HL-60/S4 treated with phorbol 12-myristate 13-acetate at 8.2 ng/mL for 4 days and 3 days (cell line): ENCODE data around the gene TTLL12.

Experiments
- in situ Hi-C: fragments of 300-500 bp; cut with MboI; formaldehyde crosslinking; loops from 2 replicates; pipeline ENCODE4 v1.15.0; 2022; ENCODE audit warnings: low sequenced_read_pairs

TTLL12 gene

DNA sequence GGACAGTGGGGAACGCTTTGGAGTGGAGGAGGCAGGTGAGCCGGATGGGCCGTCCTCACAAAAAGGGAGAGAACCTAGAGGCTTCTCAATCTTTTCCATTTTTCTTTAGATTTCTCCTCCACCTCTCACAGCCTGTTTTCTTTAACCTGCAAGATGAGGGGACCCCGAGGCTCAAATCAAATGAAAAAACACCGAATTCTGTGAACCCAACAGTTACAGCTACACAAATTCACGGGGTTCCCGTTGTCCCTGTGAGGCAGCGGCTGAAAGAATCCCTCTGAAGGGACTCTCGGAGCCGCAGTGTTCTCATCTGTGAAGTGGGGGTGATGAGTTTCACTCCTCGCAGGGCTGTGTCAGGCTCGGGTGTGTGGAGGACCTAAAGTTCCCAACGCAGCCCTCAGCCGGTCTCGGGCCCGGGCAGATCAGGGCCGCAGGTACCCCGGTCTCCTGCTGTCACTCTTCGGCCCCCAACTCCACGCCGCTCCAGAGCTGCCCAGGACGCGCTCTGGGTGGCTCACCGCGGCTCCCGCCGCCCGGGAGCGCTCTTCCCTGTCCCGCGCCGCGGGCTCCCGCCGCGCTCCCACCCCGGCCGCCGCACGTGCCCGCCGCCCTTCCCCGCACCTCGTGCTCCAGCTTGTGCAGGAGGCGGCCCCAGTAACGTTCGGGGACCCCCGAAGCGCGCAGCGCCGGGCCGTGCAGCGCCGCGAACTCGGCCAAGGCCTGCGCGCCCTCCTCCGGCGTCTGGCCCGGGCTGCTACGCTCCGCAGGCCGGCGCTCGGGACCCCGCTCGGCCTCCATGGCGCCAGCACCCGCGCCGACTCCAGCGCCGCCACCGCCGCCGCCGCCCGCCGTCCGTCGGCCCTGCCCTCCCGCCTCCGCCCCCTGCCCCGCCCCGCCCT lies at the start of gene TTLL12:
Gene TTLL12, minus strand, starts transcription at position 863 of the 899 bp plus-strand sequence. Its CDS starts 65 bp downstream, at position 798.
- in situ Hi-C loops: no loop called here

DNA sequence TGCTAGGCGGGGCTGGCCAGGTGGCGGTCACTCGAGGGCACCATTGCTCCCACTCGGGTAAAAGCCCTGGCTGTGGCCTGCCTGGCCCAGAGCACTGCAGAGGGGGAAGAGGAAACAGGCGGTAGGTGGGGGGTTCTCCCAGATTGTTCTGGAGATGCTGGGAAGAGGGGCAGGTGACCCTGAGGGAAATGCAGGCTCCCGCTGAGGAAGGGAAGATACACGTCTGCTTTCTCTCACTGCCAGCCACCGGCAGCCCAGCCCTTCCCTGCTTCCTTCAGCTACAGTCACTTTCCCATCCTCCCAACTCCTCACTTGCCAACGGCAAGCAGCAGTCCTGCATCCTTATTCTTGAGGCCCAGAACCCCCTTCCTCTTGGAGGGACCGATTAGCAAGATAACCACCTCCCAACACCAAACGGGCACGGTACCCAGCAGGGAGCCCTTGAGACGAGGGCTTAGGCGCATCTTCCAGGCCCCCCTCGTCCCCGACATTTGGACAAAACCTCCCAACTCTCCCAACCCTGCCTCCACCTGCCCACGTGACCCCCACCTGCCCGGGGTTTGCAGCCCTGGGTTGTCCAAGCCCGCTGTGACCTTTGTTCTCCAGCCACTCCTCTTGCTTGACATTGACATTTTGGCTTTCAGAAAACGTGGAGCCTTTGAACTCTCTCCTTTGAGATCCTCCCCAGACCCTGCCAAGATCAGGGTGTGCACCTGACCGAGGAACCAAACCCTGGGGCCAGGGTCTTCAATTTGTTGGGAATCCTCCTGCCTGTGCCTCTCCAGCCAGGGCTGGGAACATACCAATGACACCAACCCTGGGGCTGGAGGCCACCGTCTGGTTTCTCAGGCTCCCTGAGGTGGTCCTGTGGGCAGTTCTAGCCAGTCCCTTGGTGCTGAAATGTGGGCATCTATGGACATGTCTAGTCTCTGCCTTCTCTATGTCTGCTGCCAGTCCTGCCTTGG lies 48.8 kb upstream of the TTLL12 start:
- in situ Hi-C loops: loop anchor here (10.0 kb wide), 1 partner anchor 149 kb away; no protein-coding TSS in a partner anchor

DNA sequence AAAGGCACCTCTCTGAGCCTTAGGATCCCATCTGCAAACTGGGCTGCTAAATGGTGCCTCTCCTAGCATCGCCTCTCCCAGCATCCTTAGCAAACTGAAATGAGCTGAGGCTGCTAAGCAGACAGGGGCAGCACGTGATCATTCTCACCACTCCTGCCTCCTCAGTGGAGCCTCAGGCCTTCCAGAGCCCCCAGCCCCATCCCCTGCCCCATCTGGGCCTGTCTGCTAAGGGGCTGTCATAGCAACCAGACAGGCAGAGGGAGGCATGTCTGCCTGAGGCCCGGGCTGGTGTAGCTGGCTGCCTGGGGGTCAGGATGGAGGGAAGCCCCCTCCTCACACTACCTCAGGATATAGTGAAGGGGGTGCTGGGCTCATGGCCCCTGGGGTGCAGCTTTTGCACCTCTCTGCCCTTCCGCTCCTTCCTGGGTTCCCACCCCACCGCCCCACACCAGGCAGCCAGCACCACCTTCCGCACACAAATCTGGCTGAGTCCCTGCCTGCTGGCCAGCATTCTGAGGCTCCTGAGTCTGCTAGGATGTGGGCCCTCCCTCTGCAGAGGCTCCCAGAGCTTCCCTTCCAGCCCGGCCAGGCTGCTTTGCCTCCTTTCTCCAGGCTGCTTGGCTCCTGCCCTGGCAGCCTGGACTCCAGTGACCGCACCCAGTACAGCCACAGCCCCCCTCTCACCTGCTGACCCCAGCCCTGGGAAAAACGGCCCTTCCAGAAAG lies 47.5 kb upstream of the TTLL12 start:
- in situ Hi-C loops: loop anchor here (10.0 kb wide), 1 partner anchor 150 kb away; no protein-coding TSS in a partner anchor

DNA sequence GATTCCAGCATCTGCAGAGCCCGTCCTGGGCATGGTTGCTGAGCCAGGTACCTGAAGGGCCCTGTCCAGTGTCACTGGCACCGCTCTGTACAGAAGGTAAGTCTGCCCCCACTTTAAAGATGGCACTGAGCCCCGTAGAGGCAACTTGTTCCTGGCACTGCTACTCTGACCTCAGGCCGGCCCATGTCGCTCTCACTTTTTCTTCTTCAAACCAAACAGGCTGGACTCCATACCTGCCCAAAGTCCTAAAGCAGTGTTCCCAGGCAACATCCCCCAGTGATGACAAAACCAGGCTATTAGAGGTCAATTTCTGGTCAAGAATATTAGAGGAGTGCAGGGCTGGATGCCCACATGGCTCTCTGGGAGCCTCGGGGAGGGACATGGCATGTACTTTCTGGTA lies 46.6 kb upstream of the TTLL12 start:
- in situ Hi-C loops: loop anchor here (10.0 kb wide), 1 partner anchor 151 kb away; no protein-coding TSS in a partner anchor

DNA sequence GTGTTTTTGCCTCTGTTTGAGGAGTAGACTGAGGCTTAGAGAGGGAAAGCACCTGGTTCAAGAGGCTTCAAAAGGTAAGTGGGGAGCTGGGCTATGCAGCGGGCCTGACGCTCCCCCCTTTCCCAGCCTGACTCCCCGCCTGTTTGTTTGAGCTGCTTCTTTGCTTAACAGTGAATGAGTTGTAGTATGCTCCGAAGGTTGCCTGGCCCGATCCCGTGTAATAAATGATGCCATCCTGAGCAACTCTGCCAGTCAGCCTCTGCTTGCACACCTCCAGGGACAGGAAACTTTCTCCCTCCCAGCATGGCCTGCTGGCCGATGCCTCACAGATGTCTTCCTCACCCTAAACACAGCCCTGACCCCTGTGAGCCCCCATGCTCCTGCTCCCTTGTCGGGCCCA lies 45.5 kb upstream of the TTLL12 start:
- in situ Hi-C loops: loop anchor here (10.0 kb wide), 1 partner anchor 152 kb away; no protein-coding TSS in a partner anchor

DNA sequence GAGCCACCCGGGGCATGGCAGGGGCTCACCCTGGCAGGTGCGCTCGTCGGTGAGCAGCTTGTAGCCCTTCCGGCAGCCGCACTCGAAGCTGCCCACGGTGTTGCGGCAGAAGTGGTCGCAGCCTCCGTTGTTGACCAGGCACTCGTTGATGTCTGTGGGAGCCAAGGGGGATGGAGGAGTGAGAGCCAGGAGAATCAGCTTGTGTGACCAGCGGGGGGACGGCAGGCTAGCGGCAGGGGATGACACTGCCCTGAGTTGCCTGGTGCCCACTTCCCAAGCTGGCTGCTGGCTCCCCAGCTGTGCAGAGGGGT lies 44.7 kb upstream of the TTLL12 start:
- in situ Hi-C loops: loop anchor here (10.0 kb wide), 1 partner anchor 153 kb away; no protein-coding TSS in a partner anchor

DNA sequence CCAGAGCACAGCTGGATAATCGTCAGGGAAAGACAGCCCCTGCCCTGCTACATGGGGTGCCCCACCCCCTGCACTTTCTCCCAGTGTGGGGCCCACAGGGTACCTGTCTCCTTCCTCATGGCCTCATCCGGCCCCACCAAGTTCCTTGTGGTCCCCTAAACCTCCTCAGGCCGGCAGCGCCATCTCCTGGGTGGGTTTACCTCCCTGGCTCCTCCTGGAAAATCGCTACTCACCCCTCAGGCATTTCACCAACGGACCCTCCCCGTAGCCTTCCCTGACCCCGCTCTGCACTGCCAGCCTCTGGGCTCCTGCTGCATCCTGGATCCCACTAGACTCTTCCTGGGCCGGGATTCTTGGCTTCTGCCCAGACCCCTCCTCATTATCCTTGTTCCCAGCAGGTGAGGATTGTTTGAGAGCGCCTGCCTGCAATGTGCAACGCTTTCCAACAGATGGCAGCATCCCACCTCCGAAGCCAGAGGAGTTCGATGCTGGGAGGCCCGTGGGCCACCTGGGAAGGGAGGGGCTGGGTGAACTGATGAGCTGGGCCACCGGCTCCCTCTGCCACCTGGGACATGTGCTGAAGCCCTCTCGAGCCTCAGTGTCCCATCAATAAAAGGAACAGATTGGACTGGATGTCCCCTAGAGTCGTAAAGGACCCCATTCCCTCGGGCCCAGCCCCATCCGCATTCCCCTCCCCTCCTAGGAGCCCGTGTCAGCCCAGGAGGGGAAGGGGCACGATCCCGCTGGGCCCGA lies 44.2 kb upstream of the TTLL12 start:
- in situ Hi-C loops: loop anchor here (10.0 kb wide), 1 partner anchor 154 kb away; no protein-coding TSS in a partner anchor

DNA sequence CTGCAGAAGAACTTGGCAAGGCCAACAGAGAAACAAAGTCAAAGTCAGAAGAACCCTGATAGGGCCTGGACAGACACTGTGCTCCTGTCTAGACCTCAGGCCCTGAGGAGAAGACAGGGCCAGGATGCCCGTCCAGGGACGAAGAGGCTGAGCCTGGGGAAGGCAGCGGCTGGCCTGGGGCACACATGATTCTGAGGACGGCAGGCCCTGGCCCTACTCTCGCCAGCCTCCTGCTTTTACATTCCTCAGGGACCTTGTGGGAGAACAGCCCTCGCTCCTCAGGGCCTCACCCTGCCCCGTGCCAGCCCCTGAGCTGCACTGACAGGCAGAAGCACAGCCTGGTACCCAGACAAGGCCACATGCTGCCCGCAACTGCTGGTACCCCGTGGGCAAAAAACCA lies 43.6 kb upstream of the TTLL12 start:
- in situ Hi-C loops: loop anchor here (10.0 kb wide), 1 partner anchor 154 kb away; no protein-coding TSS in a partner anchor

DNA sequence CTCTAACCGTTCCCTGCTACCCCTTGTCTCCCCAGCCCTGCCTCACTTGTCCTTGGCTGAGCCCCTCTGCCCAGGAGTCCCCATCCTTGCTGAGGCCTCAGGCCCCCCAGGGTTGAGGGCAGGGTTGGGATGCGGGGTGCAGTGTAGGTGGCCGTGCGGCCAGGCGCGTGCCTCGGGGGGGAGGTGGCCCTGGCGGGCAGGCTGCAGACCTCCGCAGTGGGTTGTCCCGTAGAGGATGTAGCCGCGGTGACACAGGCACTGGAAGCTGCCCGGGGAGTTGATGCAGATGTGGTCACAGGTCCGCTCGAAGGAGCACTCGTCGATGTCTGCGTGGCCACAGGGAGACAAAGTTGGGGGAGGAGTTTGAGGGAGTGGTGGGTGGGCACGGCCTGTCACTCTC lies 41.9 kb upstream of the TTLL12 start:
- in situ Hi-C loops: no loop called here

DNA sequence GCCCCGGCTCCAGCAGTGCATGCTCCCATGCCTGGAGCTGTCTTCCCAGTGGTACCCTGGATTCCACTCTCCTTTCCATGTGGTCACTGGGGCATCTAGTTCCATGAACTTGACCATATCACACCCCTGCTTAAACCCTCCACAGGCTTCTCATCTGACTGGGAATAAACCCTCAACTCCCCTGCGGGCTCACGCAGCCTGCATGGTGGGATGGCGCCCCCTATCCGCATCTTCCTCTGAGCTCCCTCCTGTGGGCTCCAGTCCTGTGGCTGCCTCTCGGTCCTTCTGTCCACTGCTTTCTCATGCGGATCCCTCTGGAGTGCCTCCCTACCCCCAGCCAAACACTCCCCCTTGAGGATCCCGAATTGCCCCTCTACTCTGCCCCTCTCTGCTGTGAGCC lies 41.4 kb upstream of the TTLL12 start:
- in situ Hi-C loops: no loop called here

DNA sequence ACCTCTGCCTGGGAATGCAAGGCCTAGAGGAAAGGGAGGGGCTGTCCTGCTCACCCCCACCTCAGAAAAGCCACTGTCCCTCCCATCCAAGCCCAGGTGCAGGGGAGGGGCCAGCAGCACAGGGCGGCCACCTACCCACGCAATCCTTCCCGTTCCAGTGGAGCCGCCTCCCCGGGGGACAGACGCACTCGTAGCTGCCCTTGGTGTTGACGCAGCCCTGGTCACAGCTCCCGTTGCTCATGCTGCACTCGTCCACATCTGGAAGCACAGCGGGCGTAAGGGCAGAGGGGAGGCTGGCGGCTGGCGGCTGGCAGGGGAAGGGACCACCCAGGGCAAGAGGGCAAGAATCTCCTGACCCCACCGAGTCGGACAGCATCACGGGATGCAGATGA lies 40.3 kb upstream of the TTLL12 start:
- in situ Hi-C loops: no loop called here

DNA sequence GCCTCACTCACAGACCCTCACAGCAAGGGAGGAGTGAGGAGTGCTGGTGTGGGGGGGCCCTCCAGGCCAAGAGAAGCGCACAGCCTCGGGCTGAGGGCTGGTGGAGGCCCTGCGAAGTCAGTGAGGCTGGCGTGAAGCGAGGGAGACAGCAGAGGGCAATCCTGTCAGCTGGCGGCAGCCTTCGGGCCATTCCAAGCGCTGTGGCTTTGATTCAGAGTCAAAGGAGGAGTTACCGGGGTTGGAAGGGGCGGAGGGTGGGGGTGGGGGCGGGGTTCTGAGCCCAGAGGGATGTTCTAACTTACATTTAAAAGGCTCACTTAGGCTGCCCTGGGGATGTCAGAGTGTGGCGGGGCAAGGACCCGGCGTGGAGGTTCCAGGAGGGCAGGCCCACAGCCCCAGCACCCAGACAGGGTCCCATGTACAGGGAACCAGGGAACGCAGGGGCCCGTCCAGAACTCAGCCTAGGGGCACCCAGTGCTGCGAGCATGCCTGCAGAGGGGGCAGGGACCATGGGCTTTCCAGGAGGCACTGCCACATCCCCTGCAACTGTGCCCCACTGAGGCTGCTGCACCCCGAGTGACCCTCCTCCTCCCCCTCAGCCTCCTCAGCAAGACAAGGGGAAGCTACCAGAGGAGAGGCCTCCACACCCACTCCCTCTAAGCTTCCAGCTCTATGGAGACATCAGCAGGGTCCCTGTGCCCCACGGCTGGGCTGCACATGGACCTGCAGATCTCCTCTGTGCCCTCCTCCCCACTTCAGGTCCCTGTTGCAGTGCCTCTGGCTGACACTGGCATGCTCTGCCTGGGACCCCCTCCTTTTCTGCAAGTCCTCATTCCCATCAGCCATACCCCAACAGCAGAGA lies 39.7 kb upstream of the TTLL12 start:
- in situ Hi-C loops: no loop called here

DNA sequence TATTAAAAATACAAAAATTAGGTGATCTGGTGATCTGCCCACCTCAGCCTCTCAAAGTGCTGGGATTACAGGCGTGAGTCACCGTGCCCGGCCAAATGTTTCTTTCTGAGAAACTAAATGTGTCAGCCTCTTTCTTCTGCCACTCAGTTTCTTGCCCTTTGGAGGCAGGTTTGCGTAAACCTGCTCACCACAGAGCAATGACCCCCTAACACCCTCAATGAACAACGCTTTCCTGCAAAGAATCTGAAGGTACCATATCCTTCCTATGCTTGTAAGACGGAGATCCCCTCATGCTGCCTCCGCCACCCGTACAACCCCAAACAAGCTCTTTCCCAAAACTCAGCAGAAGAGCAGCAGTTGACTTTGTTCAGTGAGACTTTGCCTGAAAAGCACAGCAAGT lies 38.7 kb upstream of the TTLL12 start:
- in situ Hi-C loops: no loop called here

DNA sequence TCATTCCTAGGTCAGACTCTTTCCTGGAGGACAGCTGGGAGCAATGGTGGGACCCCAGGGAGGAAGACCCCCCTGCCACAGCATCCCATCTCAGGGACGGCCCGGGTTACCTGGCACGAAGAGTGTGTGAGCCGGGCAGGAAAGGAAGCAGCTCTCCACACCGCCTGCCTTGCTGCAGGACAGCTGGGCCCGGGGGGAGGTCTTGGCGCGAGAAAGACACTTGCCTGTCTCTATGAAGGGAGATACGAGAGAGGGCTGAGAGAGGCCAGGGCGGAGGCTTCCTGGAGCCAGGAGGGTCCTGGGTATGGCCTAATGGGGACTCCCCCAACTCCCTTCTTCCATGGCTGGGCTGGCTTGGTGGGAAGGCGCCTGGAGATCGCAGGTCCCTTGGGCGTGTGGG lies 36.1 kb upstream of the TTLL12 start:
- in situ Hi-C loops: no loop called here

DNA sequence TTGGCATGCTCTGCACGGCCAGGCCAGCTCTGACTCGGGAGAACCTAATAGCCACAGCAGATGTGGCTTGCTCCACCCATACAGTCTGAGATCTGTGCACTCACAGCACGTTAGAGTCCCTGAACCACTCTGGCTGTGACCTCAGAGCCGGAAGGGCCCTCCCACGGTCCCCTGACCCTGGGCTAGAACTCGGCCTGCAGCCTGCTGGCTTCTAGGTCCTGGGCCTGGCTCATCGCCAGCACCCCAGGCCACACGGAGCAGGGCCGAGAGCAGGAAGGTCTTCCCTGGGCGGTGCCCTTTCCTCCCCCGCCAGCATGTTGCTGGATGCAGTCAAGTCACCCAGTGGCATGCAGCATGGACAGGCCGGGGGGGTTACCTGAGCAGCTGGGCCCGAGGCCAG lies 35.3 kb upstream of the TTLL12 start:
- in situ Hi-C loops: no loop called here

DNA sequence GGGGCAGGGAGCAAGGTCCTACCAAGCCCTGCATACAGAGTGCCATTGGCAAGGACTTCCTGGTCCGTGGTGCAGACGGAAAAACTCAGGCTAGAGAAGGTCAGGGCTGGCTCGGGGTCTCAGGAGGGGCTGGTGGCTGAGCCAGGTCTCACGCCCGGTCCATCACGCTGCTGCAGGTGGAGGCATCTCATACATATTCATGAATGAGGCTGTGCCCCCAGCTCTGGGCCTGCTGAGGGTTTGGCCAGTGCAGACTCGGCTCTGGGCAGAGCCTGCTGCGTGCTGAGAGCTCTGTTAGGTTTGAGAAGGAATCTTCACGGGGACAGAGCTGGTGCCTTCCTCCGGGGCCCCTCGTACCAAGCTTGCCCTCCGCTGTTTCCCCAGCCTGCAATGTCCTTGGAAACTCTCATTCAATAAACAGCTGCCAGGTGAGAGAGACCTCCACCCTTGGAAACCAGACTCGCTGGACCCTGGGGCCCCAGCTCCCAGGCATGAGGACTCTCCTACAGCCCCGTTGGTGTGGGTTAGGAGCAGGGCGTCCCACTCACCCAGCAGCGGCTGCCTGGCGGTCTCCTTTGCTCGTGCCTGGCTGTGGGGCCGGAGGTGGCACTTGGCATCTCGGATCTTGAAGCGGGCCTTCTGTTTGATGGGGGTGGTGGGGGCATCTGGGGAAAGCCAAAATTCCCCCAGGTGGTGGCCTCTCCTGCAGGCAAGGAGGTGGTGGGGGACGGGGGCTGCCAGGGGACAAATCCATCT lies 33.9 kb upstream of the TTLL12 start:
- in situ Hi-C loops: no loop called here

DNA sequence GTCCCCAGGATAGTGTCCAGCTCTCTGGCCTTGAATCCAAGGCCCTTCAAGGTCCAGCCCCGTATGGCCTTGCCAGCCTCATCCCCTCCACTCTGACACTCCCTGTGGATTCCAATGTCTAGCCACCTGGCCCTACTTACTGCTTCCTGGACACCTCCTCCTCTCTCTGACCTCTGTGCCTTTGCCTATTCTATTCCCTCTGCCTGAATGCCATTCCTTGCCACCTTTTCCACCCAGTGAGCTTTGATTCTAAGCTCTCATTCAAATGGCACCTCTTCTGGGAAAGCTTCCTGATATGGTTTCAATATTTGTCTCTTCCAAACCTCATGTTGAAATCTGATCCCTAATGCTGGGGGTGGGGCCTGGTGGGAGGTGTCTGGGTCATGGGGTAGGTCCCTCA lies 31.9 kb upstream of the TTLL12 start:
- in situ Hi-C loops: no loop called here

DNA sequence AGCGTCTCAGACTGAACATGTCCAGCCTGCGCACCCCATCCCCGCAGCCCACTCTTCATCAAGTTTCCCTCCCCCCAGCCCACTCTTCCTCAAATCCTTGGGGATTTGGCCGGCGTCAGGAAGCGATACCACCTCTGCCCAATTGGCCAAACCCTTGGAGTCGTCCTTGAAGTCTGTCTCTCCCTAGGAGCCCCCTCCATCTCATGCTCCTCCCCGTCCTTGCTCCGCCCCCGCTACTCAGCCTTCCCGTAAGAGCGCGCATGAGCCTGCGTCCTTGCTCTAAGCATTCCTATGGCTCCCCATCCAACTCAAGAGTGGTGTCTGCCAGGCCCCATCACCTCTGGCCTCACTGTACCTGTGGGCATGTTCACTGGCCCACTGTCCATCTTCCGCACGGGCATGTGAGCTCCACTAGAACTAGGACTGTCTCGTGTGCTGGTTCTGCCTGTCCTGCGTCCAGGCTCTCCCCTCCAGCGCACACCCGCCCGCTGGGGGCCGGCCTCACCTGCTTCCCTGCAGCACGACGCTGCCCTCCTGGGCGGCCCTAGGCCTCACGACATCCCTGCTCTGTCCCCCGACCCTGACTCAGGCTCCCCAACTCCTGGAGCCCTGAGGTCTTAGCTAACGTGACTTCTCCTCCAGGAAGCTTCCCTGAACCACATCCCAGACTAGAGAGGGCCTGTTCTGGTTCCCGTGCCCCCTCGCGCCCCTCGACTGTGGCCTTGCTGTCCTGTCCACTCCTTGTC lies 30.5 kb upstream of the TTLL12 start:
- in situ Hi-C loops: no loop called here
